GM18511 (cell line): ENCODE data around the gene TRIM47.
"Not testable (repeated sequence)": the region's sequence is repeated elsewhere in the genome, so short reads cannot be mapped to it uniquely, and the experiment has no call there.

ENCODE experiments used
- ATAC-seq: cut with Tn5 transposase; IDR thresholded peaks from one replicate; pipeline ENCODE4 v1.9.1; 2021; ENCODE audit warnings: mild to moderate bottlenecking, moderate library complexity; ENCODE audit not compliant: unreplicated experiment

The TRIM47 gene

GRCh38 chr17:75872434-75873351 lies 5.7 kb downstream of the TRIM47 start:
- no peak for ATAC-seq

GRCh38 chr17:75870228-75870627 lies 8.2 kb downstream of the TRIM47 start:
- ATAC-seq = not testable (repeated sequence)

- no peak for ATAC-seq
Observed at GRCh38 chr17:75869282-75870141, 8.9 kb downstream of the TRIM47 start.

GRCh38 chr17:75868730-75869281 lies 9.6 kb downstream of the TRIM47 start:
- ATAC-seq = not testable (repeated sequence)

GRCh38 chr17:75865404-75866188 lies 12.8 kb downstream of the TRIM47 start:
- not testable (repeated sequence) for ATAC-seq

- peak; percentile 47 for ATAC-seq
Observed at GRCh38 chr17:75864887-75865286, 13.5 kb downstream of the TRIM47 start.

GRCh38 chr17:75864448-75864871 lies 13.9 kb downstream of the TRIM47 start:
- ATAC-seq = peak; percentile 92

GRCh38 chr17:75861927-75862317 lies 16.5 kb downstream of the TRIM47 start:
- no peak for ATAC-seq

- ATAC-seq = not testable (repeated sequence)
Observed at GRCh38 chr17:75859358-75859757, 19.0 kb downstream of the TRIM47 start.

- no peak for ATAC-seq
Observed at GRCh38 chr17:75856062-75856756, 22.2 kb downstream of the TRIM47 start.

- peak; percentile 87 for ATAC-seq
Observed at GRCh38 chr17:75855310-75856061, 22.9 kb downstream of the TRIM47 start, which contains the start of gene WBP2. TSS of gene WBP2 (minus strand) at chr17:75855335. CDS start at chr17:75855297, 38 bp downstream.

- ATAC-seq = no peak
Observed at GRCh38 chr17:75854881-75855309, 23.5 kb downstream of the TRIM47 start.

GRCh38 chr17:75854101-75854748 lies 24.2 kb downstream of the TRIM47 start:
- no peak for ATAC-seq

GRCh38 chr17:75853433-75853832 lies 24.9 kb downstream of the TRIM47 start:
- ATAC-seq = no peak

GRCh38 chr17:75851693-75851991 lies 26.7 kb downstream of the TRIM47 start:
- ATAC-seq = not testable (repeated sequence)

- no peak for ATAC-seq
Observed at GRCh38 chr17:75850928-75851692, 27.3 kb downstream of the TRIM47 start.

- ATAC-seq = no peak
Observed at GRCh38 chr17:75849724-75850123, 28.7 kb downstream of the TRIM47 start.

GRCh38 chr17:75849279-75849646 lies 29.1 kb downstream of the TRIM47 start:
- no peak for ATAC-seq
